Keratinocyte (primary cell): ENCODE data around the gene UGT1A8. TPM values are rescaled to one million over a fixed set of nuclear protein-coding genes. Genes with fewer than 3 reads are reported as not detected.

Source experiments
- DNase-seq: peaks from one replicate; pipeline ENCODE4 v3.0.0-alpha.2; 2011; ENCODE audit warnings: low read depth, missing footprints, low spot score
- FAIRE-seq: peaks from 2 replicates; lab custom pipeline; 2011; peaks lifted over from hg19 to GRCh38; lab: Jason Lieb, UNC
- H2AFZ ChIP-seq: 2 replicates; pipeline ENCODE4 v1.6.0; 2012; ENCODE audit warnings: low read length, control low read depth, inconsistent platforms; ENCODE audit not compliant: control insufficient read depth
- H3K27ac ChIP-seq: 2 replicates; pipeline ENCODE4 v1.5.1; 2011; ENCODE audit warnings: low read length; ENCODE audit not compliant: control insufficient read depth, insufficient read depth
- H3K27me3 ChIP-seq: 3 replicates; pipeline ENCODE4 v1.6.0; 2011; ENCODE audit warnings: low read length; ENCODE audit not compliant: control insufficient read depth, insufficient read depth; ENCODE audit errors: extremely low read depth
- H3K36me3 ChIP-seq, 2 experiments: 2 replicates in 1 of 2; 3 replicates in 1 of 2; pipeline ENCODE4 v1.5.1; 2011; ENCODE audit warnings: low read length in 2 of 2, mild to moderate bottlenecking in 1 of 2; ENCODE audit not compliant: control insufficient read depth in 2 of 2, insufficient read depth in 2 of 2; ENCODE audit errors: extremely low read depth in 1 of 2
- H3K4me1 ChIP-seq: 3 replicates; pipeline ENCODE4 v1.5.1; 2011; ENCODE audit warnings: low read length; ENCODE audit not compliant: control insufficient read depth, insufficient read depth; ENCODE audit errors: extremely low read depth
- H3K4me2 ChIP-seq: 3 replicates; pipeline ENCODE4 v1.6.0; 2011; ENCODE audit warnings: low read depth, low read length; ENCODE audit not compliant: control insufficient read depth, insufficient read depth; ENCODE audit errors: extremely low read depth
- H3K4me3 ChIP-seq, 3 experiments: fragments of 200-600 bp in 1 of 3; sonication (generic) in 1 of 3; 2 replicates in 2 of 3; 3 replicates in 1 of 3; pipeline ENCODE4 v1.5.1; 2011 to 2016; ENCODE audit warnings: low read length in 3 of 3, mild to moderate bottlenecking in 3 of 3, control low read depth in 2 of 3, inconsistent platforms in 1 of 3, low read depth in 1 of 3, mixed read lengths in 1 of 3, mixed run types in 1 of 3, moderate library complexity in 1 of 3; ENCODE audit not compliant: control insufficient read depth in 2 of 3, insufficient read depth in 2 of 3; ENCODE audit errors: extremely low read depth in 1 of 3
- H3K79me2 ChIP-seq: 2 replicates; pipeline ENCODE4 v1.6.0; 2012; ENCODE audit warnings: low read length; ENCODE audit not compliant: control insufficient read depth, insufficient read depth
- H3K9ac ChIP-seq: 3 replicates; pipeline ENCODE4 v1.6.0; 2011; ENCODE audit warnings: low read length; ENCODE audit not compliant: control insufficient read depth, insufficient read depth; ENCODE audit errors: extremely low read depth
- H3K9me1 ChIP-seq: 3 replicates; pipeline ENCODE4 v1.6.0; 2011; ENCODE audit warnings: low read length; ENCODE audit not compliant: control insufficient read depth, insufficient read depth; ENCODE audit errors: extremely low read depth
- H3K9me3 ChIP-seq: 2 replicates; pipeline ENCODE4 v1.5.1; 2012; ENCODE audit warnings: low read depth, low read length; ENCODE audit not compliant: control insufficient read depth
- H4K20me1 ChIP-seq: 3 replicates; pipeline ENCODE4 v1.6.0; 2011; ENCODE audit warnings: low read length; ENCODE audit not compliant: control insufficient read depth, insufficient read depth; ENCODE audit errors: extremely low read depth
- EZH2 ChIP-seq: IDR thresholded peaks from one replicate; pipeline ENCODE4 v1.6.1; 2012; ENCODE audit warnings: inconsistent platforms, mild to moderate bottlenecking, low read length, moderate library complexity
- dilution Hi-C: fragments of 300-500 bp; cut with MboI; formaldehyde crosslinking; loops from one replicate; pipeline ENCODE4 v1.7.0; 2020; ENCODE audit warnings: low sequenced_read_pairs; ENCODE audit not compliant: extremely low pct_ligation_motif_present
- polyA plus RNA-seq, 5 experiments: library from polyadenylated mRNA; depleted of rRNA in 3 of 5; stranded (reverse) in 3 of 5; stranded (forward) in 1 of 5; unstranded in 1 of 5; fragments of >200 nt; gene quantifications; 1 replicate in 1 of 5; 2 replicates in 3 of 5; 3 replicates in 1 of 5; pipeline versions ENCODE4 v1.2.1 to v1.2.3, GENCODE V29; 2011 to 2012; ENCODE audit warnings: missing spikeins in 2 of 5, low read depth in 1 of 5, low replicate concordance in 1 of 5
- TF ChIP-seq, protein P1 (sequence below), 3 experiments: IDR thresholded peaks in 1 of 3; conservative IDR thresholded peaks in 1 of 3; optimal IDR thresholded peaks in 1 of 3; 2 replicates in 2 of 3; 3 replicates in 1 of 3; pipeline versions ENCODE3 to v1.5.1; 2011; ENCODE audit warnings: low read length in 3 of 3, mild to moderate bottlenecking in 3 of 3, moderate library complexity in 2 of 3, control low read depth in 1 of 3, inconsistent platforms in 1 of 3; ENCODE audit not compliant: insufficient read depth in 2 of 3; ENCODE audit errors: extremely low read depth in 1 of 3

The UGT1A8 gene
- polyA plus RNA-seq, 1 donor (not counting 4 experiments of a cell fraction or from before 2014, with no cell fraction given) = 0.64 TPM

DNA sequence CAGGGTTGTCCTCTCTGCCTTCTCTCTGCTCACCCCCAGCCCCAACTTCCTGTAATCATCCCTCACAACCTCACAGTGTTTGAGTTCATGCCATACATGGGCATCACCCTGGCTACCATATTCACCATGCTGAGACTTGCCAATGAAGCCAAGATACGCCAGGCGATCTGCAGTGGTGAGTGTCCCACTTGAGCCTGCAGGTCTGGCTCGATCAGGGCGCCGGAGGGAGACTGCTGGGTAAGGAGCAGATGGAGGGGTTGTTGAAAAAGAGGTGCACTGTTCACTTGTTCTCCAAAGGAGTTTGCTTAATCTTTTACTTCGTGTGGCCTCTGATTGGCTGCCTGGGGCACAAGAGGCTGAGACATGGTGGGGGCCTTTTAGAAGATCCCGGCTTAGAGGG is 175.3 kb downstream of the UGT1A8 start:
- Histone ChIP-seq H2AFZ (no peak overlapping the region), H3K4me1 (peaks cover 4% of the 10 kb centered on the region), H3K9me3 (no peaks in the 10 kb centered on the region), H3K9me1 (no peaks in the 10 kb centered on the region), H4K20me1 (no peaks in the 10 kb centered on the region), H3K9ac (no peak overlapping the region), H3K27ac (no peak overlapping the region), H3K36me3 (no peaks in the 10 kb centered on the region), H3K4me2 (no peak overlapping the region), H3K27me3 (no peaks in the 10 kb centered on the region), H3K79me2 (no peaks in the 10 kb centered on the region), H3K4me3 (no peak overlapping the region)
- FAIRE-seq (no peak), DNase-seq (no peak)
- no peak for TF ChIP-seq EZH2
- dilution Hi-C loops = no loop called here

DNA sequence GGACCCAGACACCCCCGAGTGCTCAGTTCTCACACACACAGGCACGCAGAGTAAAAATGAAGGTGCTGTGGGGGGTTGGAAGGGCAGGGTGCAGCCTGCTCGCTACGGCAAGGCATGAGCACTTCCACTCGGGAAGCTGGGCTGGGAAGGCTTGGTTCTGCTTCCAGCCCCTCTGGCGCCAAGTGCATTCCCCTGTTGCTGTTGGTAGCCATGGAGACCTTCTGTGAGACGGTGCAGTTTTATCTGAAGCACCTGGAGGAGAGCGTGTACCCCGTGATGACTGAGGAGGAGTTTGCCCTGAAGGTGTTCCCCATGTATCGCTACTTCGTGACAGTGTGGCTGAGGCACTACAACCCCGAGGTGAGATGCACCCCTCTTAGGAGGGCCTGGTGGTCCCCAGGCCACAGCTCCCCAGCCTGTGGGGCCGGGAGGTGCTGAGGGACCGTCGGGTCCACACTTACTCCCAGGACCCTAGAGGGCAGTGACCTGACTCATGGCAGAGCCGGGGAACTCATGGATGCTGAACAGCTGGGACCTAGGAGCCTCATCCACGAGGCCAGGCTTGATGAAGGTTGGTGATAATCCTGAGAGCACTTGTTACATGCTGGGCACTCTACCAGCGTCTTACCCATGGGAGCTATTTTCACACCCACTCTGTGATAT is 176.2 kb downstream of the UGT1A8 start:
- dilution Hi-C loops = no loop called here
- Histone ChIP-seq H3K36me3 (no peaks in the 10 kb centered on the region), H3K9ac (no peak overlapping the region), H3K4me1 (peaks cover 4% of the 10 kb centered on the region), H2AFZ (no peak overlapping the region), H4K20me1 (no peaks in the 10 kb centered on the region), H3K9me1 (no peaks in the 10 kb centered on the region), H3K9me3 (no peaks in the 10 kb centered on the region), H3K27me3 (no peaks in the 10 kb centered on the region), H3K79me2 (no peaks in the 10 kb centered on the region), H3K27ac (no peak overlapping the region), H3K4me2 (no peak overlapping the region), H3K4me3 (no peak overlapping the region)
- FAIRE-seq (no peak), DNase-seq (no peak)
- TF ChIP-seq, protein P1, sequence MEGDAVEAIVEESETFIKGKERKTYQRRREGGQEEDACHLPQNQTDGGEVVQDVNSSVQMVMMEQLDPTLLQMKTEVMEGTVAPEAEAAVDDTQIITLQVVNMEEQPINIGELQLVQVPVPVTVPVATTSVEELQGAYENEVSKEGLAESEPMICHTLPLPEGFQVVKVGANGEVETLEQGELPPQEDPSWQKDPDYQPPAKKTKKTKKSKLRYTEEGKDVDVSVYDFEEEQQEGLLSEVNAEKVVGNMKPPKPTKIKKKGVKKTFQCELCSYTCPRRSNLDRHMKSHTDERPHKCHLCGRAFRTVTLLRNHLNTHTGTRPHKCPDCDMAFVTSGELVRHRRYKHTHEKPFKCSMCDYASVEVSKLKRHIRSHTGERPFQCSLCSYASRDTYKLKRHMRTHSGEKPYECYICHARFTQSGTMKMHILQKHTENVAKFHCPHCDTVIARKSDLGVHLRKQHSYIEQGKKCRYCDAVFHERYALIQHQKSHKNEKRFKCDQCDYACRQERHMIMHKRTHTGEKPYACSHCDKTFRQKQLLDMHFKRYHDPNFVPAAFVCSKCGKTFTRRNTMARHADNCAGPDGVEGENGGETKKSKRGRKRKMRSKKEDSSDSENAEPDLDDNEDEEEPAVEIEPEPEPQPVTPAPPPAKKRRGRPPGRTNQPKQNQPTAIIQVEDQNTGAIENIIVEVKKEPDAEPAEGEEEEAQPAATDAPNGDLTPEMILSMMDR (optimal IDR thresholded peaks at IDR 0.05 in 1 of 3, IDR thresholded peaks at IDR 0.05 in 1 of 3, conservative IDR thresholded peaks at IDR 0.05 in 1 of 3; ENCODE audit: extremely low read depth in 1 of 3, insufficient read depth in 2 of 3, low read length in 3 of 3) = no peak
- TF ChIP-seq EZH2 = no peak
